ENCODE results near the gene KDM2B. TPM values are rescaled to one million over a fixed set of nuclear protein-coding genes. Genes with fewer than 3 reads are reported as not detected.

KDM2B gene
- total and polyA plus RNA-seq, 2 of the 8 experiments (the other 6 are each of a cell fraction or from before 2014, with no cell fraction given): 111 to 162 TPM

Small RNAs within 50 kb of the gene (microRNA-seq; reads per million reads assigned to microRNA genes)
- 0 reads per million in 2 experiments for gene MIR7107 (ENCODE audit: borderline microRNAs expressed in 2 of 2, borderline number of aligned reads in 2 of 2, borderline replicate concordance in 1 of 2)

Small RNAs within 50 kb of the gene (small RNA-seq; reads per million reads assigned to genes)
- not detected for gene RNU6-1004P (ENCODE audit: insufficient read depth)

Other genes starting within 250 kb of the KDM2B start
- gene ANAPC5, start 228.6 kb downstream of the KDM2B start, total RNA-seq (2021; fragmentation: NEBNext Ultra II Directional; extraction: Animal tissue kit (Norgen Biotek cat#: 25700)): 97.6 and 103 TPM in 2 replicates
- 94.5 and 127 TPM in 2 replicates for gene ANAPC5, start 228.6 kb downstream of the KDM2B start, polyA plus RNA-seq (2011; rRNA removed)
- 56.2 and 57.6 TPM in 2 replicates for gene RNF34, start 180.9 kb downstream of the KDM2B start, total RNA-seq (2021; fragmentation: NEBNext Ultra II Directional; extraction: Animal tissue kit (Norgen Biotek cat#: 25700))
- 37.9 and 38.4 TPM in 2 replicates for gene RNF34, start 180.9 kb downstream of the KDM2B start, polyA plus RNA-seq (2011; rRNA removed)
- gene ORAI1, start 45.5 kb upstream of the KDM2B start, total RNA-seq (2021; fragmentation: NEBNext Ultra II Directional; extraction: Animal tissue kit (Norgen Biotek cat#: 25700)): 28.4 and 29.9 TPM in 2 replicates
- gene ORAI1, start 45.5 kb upstream of the KDM2B start, polyA plus RNA-seq (2011; rRNA removed): 71.5 and 101 TPM in 2 replicates
- gene MORN3, start 88.6 kb upstream of the KDM2B start, total RNA-seq (2021; fragmentation: NEBNext Ultra II Directional; extraction: Animal tissue kit (Norgen Biotek cat#: 25700)): 0.34 and 0.93 TPM in 2 replicates
- gene MORN3, start 88.6 kb upstream of the KDM2B start, polyA plus RNA-seq (2011; rRNA removed): 0.22 and 0.39 TPM in 2 replicates
- 26.0 and 29.1 TPM in 2 replicates for gene TMEM120B, start 131.7 kb upstream of the KDM2B start, total RNA-seq (2021; fragmentation: NEBNext Ultra II Directional; extraction: Animal tissue kit (Norgen Biotek cat#: 25700))
- gene TMEM120B, start 131.7 kb upstream of the KDM2B start, polyA plus RNA-seq (2011; rRNA removed): 22.0 and 31.2 TPM in 2 replicates
- gene RHOF, start 212.7 kb upstream of the KDM2B start, total RNA-seq (2021; fragmentation: NEBNext Ultra II Directional; extraction: Animal tissue kit (Norgen Biotek cat#: 25700)): 31.0 and 31.9 TPM in 2 replicates
- gene RHOF, start 212.7 kb upstream of the KDM2B start, polyA plus RNA-seq (2011; rRNA removed): 23.8 and 33.2 TPM in 2 replicates
- 17.7 and 17.8 TPM in 2 replicates for gene SETD1B, start 223.0 kb upstream of the KDM2B start, total RNA-seq (2021; fragmentation: NEBNext Ultra II Directional; extraction: Animal tissue kit (Norgen Biotek cat#: 25700))
- gene SETD1B, start 223.0 kb upstream of the KDM2B start, polyA plus RNA-seq (2011; rRNA removed): 1.3 and 2.3 TPM in 2 replicates